Measurements from ENCODE around the gene PELI1.

- TF ChIP-seq GABPA (IDR thresholded peaks at IDR 0.05; ENCODE audit: borderline replicate concordance, insufficient read depth, low read length) (no peak), POLR2AphosphoS5 (IDR thresholded peaks at IDR 0.05; ENCODE audit: low read depth, low read length) (no peak), CREB1 (IDR thresholded peaks at IDR 0.05) (no peak), SP1 (IDR thresholded peaks at IDR 0.05; ENCODE audit: low read depth, low read length) (no peak), EP300 (IDR thresholded peaks at IDR 0.05; ENCODE audit: borderline replicate concordance in 1 of 2, low read depth in 2 of 2, low read length in 2 of 2) (no peak), RXRA (IDR thresholded peaks at IDR 0.05; ENCODE audit: insufficient read depth, low read depth, low read length) (no peak)
- TF ChIP-seq, protein P1, sequence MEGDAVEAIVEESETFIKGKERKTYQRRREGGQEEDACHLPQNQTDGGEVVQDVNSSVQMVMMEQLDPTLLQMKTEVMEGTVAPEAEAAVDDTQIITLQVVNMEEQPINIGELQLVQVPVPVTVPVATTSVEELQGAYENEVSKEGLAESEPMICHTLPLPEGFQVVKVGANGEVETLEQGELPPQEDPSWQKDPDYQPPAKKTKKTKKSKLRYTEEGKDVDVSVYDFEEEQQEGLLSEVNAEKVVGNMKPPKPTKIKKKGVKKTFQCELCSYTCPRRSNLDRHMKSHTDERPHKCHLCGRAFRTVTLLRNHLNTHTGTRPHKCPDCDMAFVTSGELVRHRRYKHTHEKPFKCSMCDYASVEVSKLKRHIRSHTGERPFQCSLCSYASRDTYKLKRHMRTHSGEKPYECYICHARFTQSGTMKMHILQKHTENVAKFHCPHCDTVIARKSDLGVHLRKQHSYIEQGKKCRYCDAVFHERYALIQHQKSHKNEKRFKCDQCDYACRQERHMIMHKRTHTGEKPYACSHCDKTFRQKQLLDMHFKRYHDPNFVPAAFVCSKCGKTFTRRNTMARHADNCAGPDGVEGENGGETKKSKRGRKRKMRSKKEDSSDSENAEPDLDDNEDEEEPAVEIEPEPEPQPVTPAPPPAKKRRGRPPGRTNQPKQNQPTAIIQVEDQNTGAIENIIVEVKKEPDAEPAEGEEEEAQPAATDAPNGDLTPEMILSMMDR (IDR thresholded peaks at IDR 0.05; ENCODE audit: control extremely low read depth in 1 of 3, insufficient read depth in 1 of 3, low read depth in 1 of 3, low read length in 3 of 3): no peak
- TF ChIP-seq, protein P2, sequence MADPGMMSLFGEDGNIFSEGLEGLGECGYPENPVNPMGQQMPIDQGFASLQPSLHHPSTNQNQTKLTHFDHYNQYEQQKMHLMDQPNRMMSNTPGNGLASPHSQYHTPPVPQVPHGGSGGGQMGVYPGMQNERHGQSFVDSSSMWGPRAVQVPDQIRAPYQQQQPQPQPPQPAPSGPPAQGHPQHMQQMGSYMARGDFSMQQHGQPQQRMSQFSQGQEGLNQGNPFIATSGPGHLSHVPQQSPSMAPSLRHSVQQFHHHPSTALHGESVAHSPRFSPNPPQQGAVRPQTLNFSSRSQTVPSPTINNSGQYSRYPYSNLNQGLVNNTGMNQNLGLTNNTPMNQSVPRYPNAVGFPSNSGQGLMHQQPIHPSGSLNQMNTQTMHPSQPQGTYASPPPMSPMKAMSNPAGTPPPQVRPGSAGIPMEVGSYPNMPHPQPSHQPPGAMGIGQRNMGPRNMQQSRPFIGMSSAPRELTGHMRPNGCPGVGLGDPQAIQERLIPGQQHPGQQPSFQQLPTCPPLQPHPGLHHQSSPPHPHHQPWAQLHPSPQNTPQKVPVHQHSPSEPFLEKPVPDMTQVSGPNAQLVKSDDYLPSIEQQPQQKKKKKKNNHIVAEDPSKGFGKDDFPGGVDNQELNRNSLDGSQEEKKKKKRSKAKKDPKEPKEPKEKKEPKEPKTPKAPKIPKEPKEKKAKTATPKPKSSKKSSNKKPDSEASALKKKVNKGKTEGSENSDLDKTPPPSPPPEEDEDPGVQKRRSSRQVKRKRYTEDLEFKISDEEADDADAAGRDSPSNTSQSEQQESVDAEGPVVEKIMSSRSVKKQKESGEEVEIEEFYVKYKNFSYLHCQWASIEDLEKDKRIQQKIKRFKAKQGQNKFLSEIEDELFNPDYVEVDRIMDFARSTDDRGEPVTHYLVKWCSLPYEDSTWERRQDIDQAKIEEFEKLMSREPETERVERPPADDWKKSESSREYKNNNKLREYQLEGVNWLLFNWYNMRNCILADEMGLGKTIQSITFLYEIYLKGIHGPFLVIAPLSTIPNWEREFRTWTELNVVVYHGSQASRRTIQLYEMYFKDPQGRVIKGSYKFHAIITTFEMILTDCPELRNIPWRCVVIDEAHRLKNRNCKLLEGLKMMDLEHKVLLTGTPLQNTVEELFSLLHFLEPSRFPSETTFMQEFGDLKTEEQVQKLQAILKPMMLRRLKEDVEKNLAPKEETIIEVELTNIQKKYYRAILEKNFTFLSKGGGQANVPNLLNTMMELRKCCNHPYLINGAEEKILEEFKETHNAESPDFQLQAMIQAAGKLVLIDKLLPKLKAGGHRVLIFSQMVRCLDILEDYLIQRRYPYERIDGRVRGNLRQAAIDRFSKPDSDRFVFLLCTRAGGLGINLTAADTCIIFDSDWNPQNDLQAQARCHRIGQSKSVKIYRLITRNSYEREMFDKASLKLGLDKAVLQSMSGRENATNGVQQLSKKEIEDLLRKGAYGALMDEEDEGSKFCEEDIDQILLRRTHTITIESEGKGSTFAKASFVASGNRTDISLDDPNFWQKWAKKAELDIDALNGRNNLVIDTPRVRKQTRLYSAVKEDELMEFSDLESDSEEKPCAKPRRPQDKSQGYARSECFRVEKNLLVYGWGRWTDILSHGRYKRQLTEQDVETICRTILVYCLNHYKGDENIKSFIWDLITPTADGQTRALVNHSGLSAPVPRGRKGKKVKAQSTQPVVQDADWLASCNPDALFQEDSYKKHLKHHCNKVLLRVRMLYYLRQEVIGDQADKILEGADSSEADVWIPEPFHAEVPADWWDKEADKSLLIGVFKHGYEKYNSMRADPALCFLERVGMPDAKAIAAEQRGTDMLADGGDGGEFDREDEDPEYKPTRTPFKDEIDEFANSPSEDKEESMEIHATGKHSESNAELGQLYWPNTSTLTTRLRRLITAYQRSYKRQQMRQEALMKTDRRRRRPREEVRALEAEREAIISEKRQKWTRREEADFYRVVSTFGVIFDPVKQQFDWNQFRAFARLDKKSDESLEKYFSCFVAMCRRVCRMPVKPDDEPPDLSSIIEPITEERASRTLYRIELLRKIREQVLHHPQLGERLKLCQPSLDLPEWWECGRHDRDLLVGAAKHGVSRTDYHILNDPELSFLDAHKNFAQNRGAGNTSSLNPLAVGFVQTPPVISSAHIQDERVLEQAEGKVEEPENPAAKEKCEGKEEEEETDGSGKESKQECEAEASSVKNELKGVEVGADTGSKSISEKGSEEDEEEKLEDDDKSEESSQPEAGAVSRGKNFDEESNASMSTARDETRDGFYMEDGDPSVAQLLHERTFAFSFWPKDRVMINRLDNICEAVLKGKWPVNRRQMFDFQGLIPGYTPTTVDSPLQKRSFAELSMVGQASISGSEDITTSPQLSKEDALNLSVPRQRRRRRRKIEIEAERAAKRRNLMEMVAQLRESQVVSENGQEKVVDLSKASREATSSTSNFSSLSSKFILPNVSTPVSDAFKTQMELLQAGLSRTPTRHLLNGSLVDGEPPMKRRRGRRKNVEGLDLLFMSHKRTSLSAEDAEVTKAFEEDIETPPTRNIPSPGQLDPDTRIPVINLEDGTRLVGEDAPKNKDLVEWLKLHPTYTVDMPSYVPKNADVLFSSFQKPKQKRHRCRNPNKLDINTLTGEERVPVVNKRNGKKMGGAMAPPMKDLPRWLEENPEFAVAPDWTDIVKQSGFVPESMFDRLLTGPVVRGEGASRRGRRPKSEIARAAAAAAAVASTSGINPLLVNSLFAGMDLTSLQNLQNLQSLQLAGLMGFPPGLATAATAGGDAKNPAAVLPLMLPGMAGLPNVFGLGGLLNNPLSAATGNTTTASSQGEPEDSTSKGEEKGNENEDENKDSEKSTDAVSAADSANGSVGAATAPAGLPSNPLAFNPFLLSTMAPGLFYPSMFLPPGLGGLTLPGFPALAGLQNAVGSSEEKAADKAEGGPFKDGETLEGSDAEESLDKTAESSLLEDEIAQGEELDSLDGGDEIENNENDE (IDR thresholded peaks at IDR 0.05; ENCODE audit: insufficient replicate concordance, low read length): no peak
These were observed 24.0 kb upstream of the PELI1 start for GRCh38 chr2:64168201-64168600.
